ENCODE data around the gene SLC16A12. TPM values are rescaled to one million over a fixed set of nuclear protein-coding genes. Genes with fewer than 3 reads are reported as not detected.

The SLC16A12 gene, protein sequence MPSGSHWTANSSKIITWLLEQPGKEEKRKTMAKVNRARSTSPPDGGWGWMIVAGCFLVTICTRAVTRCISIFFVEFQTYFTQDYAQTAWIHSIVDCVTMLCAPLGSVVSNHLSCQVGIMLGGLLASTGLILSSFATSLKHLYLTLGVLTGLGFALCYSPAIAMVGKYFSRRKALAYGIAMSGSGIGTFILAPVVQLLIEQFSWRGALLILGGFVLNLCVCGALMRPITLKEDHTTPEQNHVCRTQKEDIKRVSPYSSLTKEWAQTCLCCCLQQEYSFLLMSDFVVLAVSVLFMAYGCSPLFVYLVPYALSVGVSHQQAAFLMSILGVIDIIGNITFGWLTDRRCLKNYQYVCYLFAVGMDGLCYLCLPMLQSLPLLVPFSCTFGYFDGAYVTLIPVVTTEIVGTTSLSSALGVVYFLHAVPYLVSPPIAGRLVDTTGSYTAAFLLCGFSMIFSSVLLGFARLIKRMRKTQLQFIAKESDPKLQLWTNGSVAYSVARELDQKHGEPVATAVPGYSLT
- total RNA-seq, result not detected
- polyA plus RNA-seq, result not detected

DNA sequence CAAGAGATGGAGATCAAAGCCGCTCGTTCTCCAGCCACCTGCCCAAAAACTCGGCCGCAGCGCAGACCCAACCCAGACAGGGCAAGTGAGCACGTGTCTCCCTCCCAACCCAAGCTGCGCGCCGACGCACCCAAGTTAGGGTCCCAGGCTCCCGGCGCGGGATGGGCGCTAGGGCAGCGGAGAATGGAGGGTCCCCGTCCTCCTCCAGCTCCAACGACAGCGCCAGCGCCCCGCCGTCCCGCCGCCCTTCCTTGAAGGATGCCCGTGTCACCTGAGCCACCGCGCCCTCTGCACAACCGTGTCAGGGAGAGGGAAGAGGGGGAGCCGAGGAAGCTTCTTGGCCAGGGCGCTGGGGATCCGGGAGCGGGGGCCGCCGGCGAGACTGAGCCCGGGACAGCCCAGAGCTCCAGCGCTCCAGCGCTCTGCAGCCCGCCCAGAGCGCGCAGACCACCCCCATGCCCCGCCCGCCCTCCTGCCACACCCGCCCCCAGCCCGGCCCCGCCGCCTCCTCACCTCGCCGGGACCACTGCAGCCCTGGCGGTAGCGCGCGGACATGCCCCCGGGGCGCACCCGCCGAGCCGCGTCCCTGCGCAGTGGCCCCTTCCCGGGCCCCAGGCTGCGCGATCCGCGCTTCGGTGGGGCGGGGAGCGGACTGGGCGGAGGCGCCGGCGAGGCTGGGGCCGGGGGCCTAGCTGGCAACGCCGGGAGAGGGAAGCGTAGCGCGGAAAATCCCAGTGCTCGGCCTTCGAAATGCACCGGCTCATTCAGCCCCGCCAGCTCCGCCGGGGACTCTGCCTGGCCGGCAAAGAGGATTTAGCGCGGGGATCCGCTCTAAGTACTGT, at the start of gene SLC16A12:
Gene SLC16A12 (minus strand): TSS at position 424 of the 842 bp plus-strand sequence. CDS start 73,016 bp downstream, outside the sequence.
- H3K27me3 ChIP-seq (ENCODE audit: control insufficient read depth, insufficient read depth, low read length), result peaks cover 18% of the 10 kb centered on the region
- no peaks in the 10 kb centered on the region for H3K9me3 ChIP-seq (ENCODE audit: control insufficient read depth in 2 of 2, low read length in 2 of 2)
- Mint-ChIP-seq H3K4me1 (peaks cover 0 to 11% (median 2%) of the 10 kb centered on the region in 4 donors), H3K27ac (no peak within 1 kb of the TSS), H3K36me3 (no peaks in the 10 kb centered on the region), H3K9me3 (peaks cover 0 to 2% (median 0%) of the 10 kb centered on the region in 7 donors), H3K4me3 (peak within 1 kb of the TSS in 2 of 4 donors; percentile 11 to 32), H3K27me3 (peaks cover 69% of the 10 kb centered on the region)
- DNase-seq, result no peak
- H3K4me1 ChIP-seq (ENCODE audit: control insufficient read depth, insufficient read depth, low read length, poor library complexity, severe bottlenecking), result peaks cover 4% of the 10 kb centered on the region
- ATAC-seq (ENCODE audit: low read depth in 2 of 2), result no peak
- H3K4me3 ChIP-seq (ENCODE audit: low read depth, low read length), result no peak within 1 kb of the TSS
- H3K36me3 ChIP-seq (ENCODE audit: control insufficient read depth, insufficient read depth, low read length), result no peaks in the 10 kb centered on the region
- no peak within 1 kb of the TSS for H3K27ac ChIP-seq (ENCODE audit: insufficient read depth, low read length, poor library complexity, severe bottlenecking)

DNA sequence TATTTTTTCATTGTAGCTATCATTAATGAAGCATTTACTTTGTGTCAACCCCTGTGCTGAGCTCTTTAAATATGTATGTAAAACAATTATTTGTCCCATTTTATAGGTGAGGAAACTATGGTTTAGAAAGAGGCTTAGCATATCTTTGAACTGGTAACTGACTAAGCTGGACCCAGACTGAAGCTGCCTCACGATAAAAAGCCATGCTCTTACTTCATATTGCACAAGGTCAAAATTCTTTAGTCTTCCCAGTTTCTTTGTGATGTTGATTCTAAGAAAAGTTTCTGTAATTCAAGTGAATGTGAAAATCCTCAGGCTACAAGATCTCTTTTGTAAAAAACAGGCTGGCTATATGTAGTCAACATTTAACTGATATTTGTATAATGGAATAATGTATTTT, 46.6 kb upstream of the SLC16A12 start:
- H3K9me3 ChIP-seq (ENCODE audit: control insufficient read depth in 2 of 2, low read length in 2 of 2), result no peaks in the 10 kb centered on the region
- ATAC-seq (ENCODE audit: low read depth in 2 of 2) (no peak), DNase-seq (no peak)
- H3K4me3 ChIP-seq (ENCODE audit: low read depth, low read length), result no peak overlapping the region
- H3K27ac ChIP-seq (ENCODE audit: insufficient read depth, low read length, poor library complexity, severe bottlenecking), result no peak overlapping the region
- H3K27me3 ChIP-seq (ENCODE audit: control insufficient read depth, insufficient read depth, low read length), result no peaks in the 10 kb centered on the region
- no peak overlapping the region for H3K27ac Mint-ChIP-seq
- no peaks in the 10 kb centered on the region for H3K4me1 ChIP-seq (ENCODE audit: control insufficient read depth, insufficient read depth, low read length, poor library complexity, severe bottlenecking)
- no peaks in the 10 kb centered on the region for H3K4me1 Mint-ChIP-seq
- H3K9me3 Mint-ChIP-seq, result no peaks in the 10 kb centered on the region
- H3K36me3 ChIP-seq (ENCODE audit: control insufficient read depth, insufficient read depth, low read length), result no peaks in the 10 kb centered on the region
- peaks cover 6% of the 10 kb centered on the region for H3K27me3 Mint-ChIP-seq
- no peak overlapping the region for H3K4me3 Mint-ChIP-seq
- no peaks in the 10 kb centered on the region for H3K36me3 Mint-ChIP-seq

DNA sequence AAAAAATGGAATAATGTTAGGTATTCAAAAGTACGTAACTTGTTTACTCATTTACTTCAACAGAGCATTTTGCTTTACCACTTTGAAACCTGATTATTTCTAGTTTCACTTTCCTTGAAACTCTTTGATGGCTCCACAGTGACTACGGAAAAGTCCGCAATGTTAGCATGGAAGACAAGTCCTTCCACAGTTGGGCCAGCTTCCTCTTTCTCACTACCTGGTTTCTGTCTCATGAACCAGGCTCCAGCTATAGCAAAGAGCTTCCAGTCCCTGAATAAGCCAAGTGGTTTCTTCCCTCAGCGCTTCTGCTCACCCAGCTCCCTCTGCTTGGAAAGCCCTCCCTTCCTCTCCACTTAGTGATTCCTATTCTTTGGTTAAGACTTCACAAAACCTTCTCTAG, 44.8 kb upstream of the SLC16A12 start:
- Mint-ChIP-seq H3K9me3 (no peaks in the 10 kb centered on the region), H3K27me3 (peaks cover 10% of the 10 kb centered on the region), H3K36me3 (no peaks in the 10 kb centered on the region), H3K4me3 (no peak overlapping the region), H3K27ac (no peak overlapping the region), H3K4me1 (no peaks in the 10 kb centered on the region)
- no peaks in the 10 kb centered on the region for H3K36me3 ChIP-seq (ENCODE audit: control insufficient read depth, insufficient read depth, low read length)
- H3K27ac ChIP-seq (ENCODE audit: insufficient read depth, low read length, poor library complexity, severe bottlenecking), result no peak overlapping the region
- no peak for DNase-seq
- H3K4me3 ChIP-seq (ENCODE audit: low read depth, low read length), result no peak overlapping the region
- H3K27me3 ChIP-seq (ENCODE audit: control insufficient read depth, insufficient read depth, low read length), result no peaks in the 10 kb centered on the region
- no peak for ATAC-seq (ENCODE audit: low read depth in 2 of 2)
- no peaks in the 10 kb centered on the region for H3K4me1 ChIP-seq (ENCODE audit: control insufficient read depth, insufficient read depth, low read length, poor library complexity, severe bottlenecking)
- H3K9me3 ChIP-seq (ENCODE audit: control insufficient read depth in 2 of 2, low read length in 2 of 2), result no peaks in the 10 kb centered on the region

DNA sequence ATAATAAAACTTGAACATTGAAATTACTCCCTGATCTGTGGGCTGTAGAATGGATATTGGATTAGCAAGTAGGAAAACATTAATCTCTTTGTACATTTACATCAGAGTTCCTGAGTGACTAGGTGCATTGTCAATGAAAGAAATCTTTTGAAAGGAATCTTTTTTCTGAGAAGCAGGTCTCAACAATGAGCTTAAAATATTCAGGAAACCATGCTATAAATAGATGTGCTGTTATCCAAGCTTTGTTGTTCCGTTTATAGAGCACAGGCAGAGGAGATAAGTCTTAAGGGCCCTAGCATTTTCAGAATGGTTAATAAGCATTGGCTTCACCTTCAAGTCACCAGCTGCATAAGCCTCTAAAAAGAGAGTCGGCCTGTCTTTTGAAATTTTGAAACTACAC, 41.3 kb upstream of the SLC16A12 start:
- Histone ChIP-seq H3K27me3 (ENCODE audit: control insufficient read depth, insufficient read depth, low read length) (no peaks in the 10 kb centered on the region), H3K4me3 (ENCODE audit: low read depth, low read length) (no peak overlapping the region), H3K27ac (ENCODE audit: insufficient read depth, low read length, poor library complexity, severe bottlenecking) (no peak overlapping the region), H3K36me3 (ENCODE audit: control insufficient read depth, insufficient read depth, low read length) (no peaks in the 10 kb centered on the region), H3K9me3 (ENCODE audit: control insufficient read depth in 2 of 2, low read length in 2 of 2) (no peaks in the 10 kb centered on the region), H3K4me1 (ENCODE audit: control insufficient read depth, insufficient read depth, low read length, poor library complexity, severe bottlenecking) (no peaks in the 10 kb centered on the region)
- Mint-ChIP-seq H3K36me3 (no peaks in the 10 kb centered on the region), H3K4me1 (no peaks in the 10 kb centered on the region), H3K4me3 (no peak overlapping the region), H3K27me3 (peaks cover 4% of the 10 kb centered on the region), H3K27ac (no peak overlapping the region), H3K9me3 (peaks cover 0 to 2% (median 0%) of the 10 kb centered on the region in 7 donors)
- no peak for ATAC-seq (ENCODE audit: low read depth in 2 of 2)
- DNase-seq, result no peak

DNA sequence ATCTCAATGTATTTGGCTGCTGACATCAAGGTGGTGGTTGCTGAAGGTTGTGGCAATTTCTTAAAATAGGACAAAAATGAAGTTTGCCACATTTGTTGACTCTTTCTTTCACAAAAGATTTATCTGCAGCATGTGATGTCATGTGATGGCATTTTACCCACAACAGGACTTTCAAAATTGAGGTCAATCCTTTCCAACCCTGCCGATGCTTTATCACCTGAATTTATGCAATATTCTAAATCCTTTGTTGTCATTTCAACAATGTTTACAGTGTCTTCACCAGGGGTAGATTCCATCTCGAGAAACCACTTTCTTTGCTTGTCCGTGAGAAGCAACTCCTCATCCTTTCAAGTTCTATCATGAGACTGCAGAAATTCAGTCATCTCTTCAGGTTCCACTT, 40.6 kb upstream of the SLC16A12 start:
- no peaks in the 10 kb centered on the region for H3K9me3 ChIP-seq (ENCODE audit: control insufficient read depth in 2 of 2, low read length in 2 of 2)
- DNase-seq (no peak), ATAC-seq (ENCODE audit: low read depth in 2 of 2) (no peak)
- Mint-ChIP-seq H3K36me3 (no peaks in the 10 kb centered on the region), H3K4me3 (no peak overlapping the region), H3K4me1 (no peaks in the 10 kb centered on the region), H3K27me3 (peaks cover 4% of the 10 kb centered on the region), H3K27ac (no peak overlapping the region), H3K9me3 (peaks cover 0 to 2% (median 0%) of the 10 kb centered on the region in 7 donors)
- no peak overlapping the region for H3K27ac ChIP-seq (ENCODE audit: insufficient read depth, low read length, poor library complexity, severe bottlenecking)
- H3K4me3 ChIP-seq (ENCODE audit: low read depth, low read length), result no peak overlapping the region
- H3K27me3 ChIP-seq (ENCODE audit: control insufficient read depth, insufficient read depth, low read length), result no peaks in the 10 kb centered on the region
- H3K36me3 ChIP-seq (ENCODE audit: control insufficient read depth, insufficient read depth, low read length), result no peaks in the 10 kb centered on the region
- no peaks in the 10 kb centered on the region for H3K4me1 ChIP-seq (ENCODE audit: control insufficient read depth, insufficient read depth, low read length, poor library complexity, severe bottlenecking)

DNA sequence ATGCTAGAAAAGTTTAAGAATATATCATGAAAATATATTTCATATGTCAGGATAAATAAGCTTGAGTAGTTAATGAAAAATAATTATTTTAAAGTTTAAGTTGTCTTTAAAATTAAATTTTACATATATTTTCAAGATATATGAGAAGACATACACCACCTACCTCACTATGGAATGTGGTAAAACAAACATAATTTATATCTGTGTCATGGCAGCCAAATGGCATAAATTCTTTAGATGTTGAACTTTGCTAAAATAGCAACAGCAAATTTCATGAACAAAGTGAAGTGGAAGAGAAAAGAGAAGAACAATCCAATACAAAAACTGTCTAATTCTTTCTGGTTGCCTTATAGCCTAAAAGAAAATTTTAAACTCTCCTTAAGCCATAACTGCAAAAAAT, 39.6 kb upstream of the SLC16A12 start:
- no peak overlapping the region for H3K4me3 ChIP-seq (ENCODE audit: low read depth, low read length)
- Mint-ChIP-seq H3K36me3 (no peaks in the 10 kb centered on the region), H3K4me3 (no peak overlapping the region), H3K4me1 (no peaks in the 10 kb centered on the region), H3K27ac (no peak overlapping the region), H3K27me3 (peaks cover 4% of the 10 kb centered on the region), H3K9me3 (peaks cover 0 to 2% (median 0%) of the 10 kb centered on the region in 7 donors)
- H3K27me3 ChIP-seq (ENCODE audit: control insufficient read depth, insufficient read depth, low read length), result no peaks in the 10 kb centered on the region
- H3K36me3 ChIP-seq (ENCODE audit: control insufficient read depth, insufficient read depth, low read length), result no peaks in the 10 kb centered on the region
- DNase-seq (no peak), ATAC-seq (ENCODE audit: low read depth in 2 of 2) (no peak)
- H3K9me3 ChIP-seq (ENCODE audit: control insufficient read depth in 2 of 2, low read length in 2 of 2), result no peaks in the 10 kb centered on the region
- no peak overlapping the region for H3K27ac ChIP-seq (ENCODE audit: insufficient read depth, low read length, poor library complexity, severe bottlenecking)
- no peaks in the 10 kb centered on the region for H3K4me1 ChIP-seq (ENCODE audit: control insufficient read depth, insufficient read depth, low read length, poor library complexity, severe bottlenecking)

DNA sequence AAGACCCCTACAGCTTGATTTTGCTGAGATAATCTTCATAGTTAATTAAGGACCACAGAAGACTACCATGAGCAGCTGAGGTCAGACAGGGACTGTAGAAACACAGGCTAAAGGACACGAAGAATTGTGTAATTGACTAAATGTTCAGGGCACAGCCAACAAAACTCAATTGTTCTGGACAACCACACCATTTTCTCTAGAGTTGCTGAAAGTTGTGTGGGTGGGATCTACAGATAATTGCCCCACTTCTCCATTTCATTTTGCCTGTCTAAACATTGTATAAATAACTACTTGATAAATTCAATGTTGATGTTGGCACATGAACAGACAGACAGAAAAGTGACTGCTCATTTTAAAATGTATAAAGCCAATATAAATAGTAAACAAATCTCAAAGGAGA, 39.0 kb upstream of the SLC16A12 start:
- H3K36me3 Mint-ChIP-seq, result no peaks in the 10 kb centered on the region
- H3K9me3 Mint-ChIP-seq, result peaks cover 0 to 2% (median 0%) of the 10 kb centered on the region in 7 donors
- no peaks in the 10 kb centered on the region for H3K4me1 Mint-ChIP-seq

More for the DNA sequence above, 39.0 kb upstream of the SLC16A12 start:
- no peak overlapping the region for H3K4me3 ChIP-seq (ENCODE audit: low read depth, low read length)
- ATAC-seq (ENCODE audit: low read depth in 2 of 2), result no peak
- Mint-ChIP-seq H3K4me3 (no peak overlapping the region), H3K27ac (no peak overlapping the region), H3K27me3 (peaks cover 4% of the 10 kb centered on the region)
- no peaks in the 10 kb centered on the region for H3K9me3 ChIP-seq (ENCODE audit: control insufficient read depth in 2 of 2, low read length in 2 of 2)
- H3K27me3 ChIP-seq (ENCODE audit: control insufficient read depth, insufficient read depth, low read length), result no peaks in the 10 kb centered on the region
- DNase-seq, result no peak
- no peaks in the 10 kb centered on the region for H3K4me1 ChIP-seq (ENCODE audit: control insufficient read depth, insufficient read depth, low read length, poor library complexity, severe bottlenecking)
- H3K27ac ChIP-seq (ENCODE audit: insufficient read depth, low read length, poor library complexity, severe bottlenecking), result no peak overlapping the region
- H3K36me3 ChIP-seq (ENCODE audit: control insufficient read depth, insufficient read depth, low read length), result no peaks in the 10 kb centered on the region

Measured in CD4-positive, CD25-positive, alpha-beta regulatory T cell (primary cell).